Chondrocyte (in vitro differentiated cells): ENCODE results near the gene RNF5. TPM values are rescaled to one million over a fixed set of nuclear protein-coding genes. Genes with fewer than 3 reads are reported as not detected.

ENCODE experiments used
- DNase-seq: peaks from one replicate; pipeline ENCODE4 v3.0.0; 2021; ENCODE audit warnings: mixed read lengths, low spot score
- H3K27ac Mint-ChIP-seq: one replicate; pipeline ENCODE4 v1.8.0; 2021; ENCODE audit warnings: mild to moderate bottlenecking, moderate library complexity, mixed read lengths; ENCODE audit not compliant: unreplicated experiment
- H3K27me3 Mint-ChIP-seq: 2 replicates; pipeline ENCODE4 v1.8.0; 2021; ENCODE audit warnings: low read depth, mixed read lengths
- H3K36me3 Mint-ChIP-seq: 2 replicates; pipeline ENCODE4 v1.8.0; 2021; ENCODE audit warnings: low read depth, mixed read lengths
- H3K4me1 Mint-ChIP-seq: 2 replicates; pipeline ENCODE4 v1.8.0; 2021; ENCODE audit warnings: low read depth, mild to moderate bottlenecking, mixed read lengths
- H3K4me3 Mint-ChIP-seq: one replicate; pipeline ENCODE4 v1.8.0; 2021; ENCODE audit warnings: mild to moderate bottlenecking, moderate library complexity, mixed read lengths; ENCODE audit not compliant: unreplicated experiment
- H3K9me3 Mint-ChIP-seq: 2 replicates; pipeline ENCODE4 v1.8.0; 2021; ENCODE audit warnings: low read depth, mixed read lengths
- CTCF ChIP-seq: fragments of 200-600 bp; sonication (generic); IDR thresholded peaks from 2 replicates; pipeline ENCODE4 v1.5.0; 2021; ENCODE audit warnings: antibody characterized with exemption, mild to moderate bottlenecking, moderate library complexity
- total RNA-seq: library from RNA; stranded (reverse); gene quantifications from 3 replicates; pipeline ENCODE4 v1.2.1, GENCODE V29; 2021

The RNF5 gene
- total RNA-seq, 1 donor from 2014 or later = 45.2 TPM

GRCh38 chr6:32174416-32174815, 3.8 kb upstream of the RNF5 start:
- peaks cover 54% of the 10 kb centered on the region for H3K4me1 Mint-ChIP-seq
- H3K27me3 Mint-ChIP-seq = no peaks in the 10 kb centered on the region
- DNase-seq = no peak
- peaks cover 13% of the 10 kb centered on the region for H3K36me3 Mint-ChIP-seq
- H3K4me3 Mint-ChIP-seq = peak overlapping the region; percentile 81
- H3K27ac Mint-ChIP-seq = no peak overlapping the region
- TF ChIP-seq CTCF = no peak
- H3K9me3 Mint-ChIP-seq = no peaks in the 10 kb centered on the region

DNA sequence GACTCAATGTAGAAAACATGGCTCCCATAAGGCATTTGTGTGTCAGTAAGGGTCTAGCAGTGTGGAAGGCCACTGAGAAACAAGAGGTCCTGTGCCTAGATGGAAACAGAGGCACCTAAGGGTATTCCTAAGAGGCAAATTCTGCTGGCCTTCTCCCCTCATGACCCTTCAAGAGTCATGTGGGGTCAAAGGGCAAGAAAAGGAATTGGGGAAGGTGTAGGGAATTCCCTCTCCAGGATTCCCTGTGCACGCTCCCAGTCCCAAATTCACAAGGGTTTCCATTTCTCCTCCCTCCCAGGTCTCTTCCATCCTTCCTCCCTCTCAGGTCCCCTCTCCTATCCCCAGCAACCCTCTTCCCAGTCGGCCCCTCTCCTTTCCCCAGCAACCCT, 2.9 kb upstream of the RNF5 start:
- peak; percentile 57 for DNase-seq
- TF ChIP-seq CTCF = no peak
- peak overlapping the region; percentile 81 for H3K4me3 Mint-ChIP-seq
- peak overlapping the region; percentile 77 for H3K27ac Mint-ChIP-seq
- no peaks in the 10 kb centered on the region for H3K27me3 Mint-ChIP-seq
- no peaks in the 10 kb centered on the region for H3K9me3 Mint-ChIP-seq
- H3K4me1 Mint-ChIP-seq = peaks cover 63% of the 10 kb centered on the region
- H3K36me3 Mint-ChIP-seq = peaks cover 8% of the 10 kb centered on the region

GRCh38 chr6:32175711-32176475, 2.3 kb upstream of the RNF5 start, which contains the start of gene AGPAT1:
Gene AGPAT1 (minus strand): TSS chr6:32176084. CDS start chr6:32171496, 4,588 bp downstream.
- Mint-ChIP-seq H3K9me3 (no peaks in the 10 kb centered on the region), H3K4me3 (peak within 1 kb of the TSS; percentile 81), H3K4me1 (peaks cover 66% of the 10 kb centered on the region), H3K27me3 (no peaks in the 10 kb centered on the region), H3K36me3 (peaks cover 11% of the 10 kb centered on the region), H3K27ac (peak within 1 kb of the TSS; percentile 94)
- TF ChIP-seq CTCF = no peak
- peak; percentile 99 for DNase-seq

- peaks cover 66% of the 10 kb centered on the region for H3K4me1 Mint-ChIP-seq
- peak; percentile 5 for DNase-seq
Measured at GRCh38 chr6:32176476-32177182, 1.6 kb upstream of the RNF5 start.

More at GRCh38 chr6:32176476-32177182, 1.6 kb upstream of the RNF5 start:
- Mint-ChIP-seq H3K9me3 (no peaks in the 10 kb centered on the region), H3K4me3 (peak overlapping the region; percentile 81), H3K27ac (peak overlapping the region; percentile 94), H3K27me3 (no peaks in the 10 kb centered on the region), H3K36me3 (peaks cover 7% of the 10 kb centered on the region)
- TF ChIP-seq CTCF = no peak
